Left renal pelvis (tissue), 4 donors: Measurements from ENCODE around the gene RTTN. TPM values are rescaled to one million over a fixed set of nuclear protein-coding genes. Genes with fewer than 3 reads are reported as not detected.
"Not testable (repeated sequence)": the region's sequence is repeated elsewhere in the genome, so short reads cannot be mapped to it uniquely, and the experiment has no call there.

Experiments
- DNase-seq, 4 donors: peaks; one replicate each; pipeline ENCODE4 v3.0.0-alpha.2; 2013; ENCODE audit warnings: low read depth in 4 of 4, low spot score in 3 of 4
- polyA plus RNA-seq, 4 donors: library from polyadenylated mRNA; unstranded; fragments of 120-200 nt; gene quantifications; one replicate each; pipeline ENCODE4 v1.2.1, GENCODE V29; 2013; ENCODE audit not compliant: insufficient read length in 4 of 4

Gene RTTN, protein sequence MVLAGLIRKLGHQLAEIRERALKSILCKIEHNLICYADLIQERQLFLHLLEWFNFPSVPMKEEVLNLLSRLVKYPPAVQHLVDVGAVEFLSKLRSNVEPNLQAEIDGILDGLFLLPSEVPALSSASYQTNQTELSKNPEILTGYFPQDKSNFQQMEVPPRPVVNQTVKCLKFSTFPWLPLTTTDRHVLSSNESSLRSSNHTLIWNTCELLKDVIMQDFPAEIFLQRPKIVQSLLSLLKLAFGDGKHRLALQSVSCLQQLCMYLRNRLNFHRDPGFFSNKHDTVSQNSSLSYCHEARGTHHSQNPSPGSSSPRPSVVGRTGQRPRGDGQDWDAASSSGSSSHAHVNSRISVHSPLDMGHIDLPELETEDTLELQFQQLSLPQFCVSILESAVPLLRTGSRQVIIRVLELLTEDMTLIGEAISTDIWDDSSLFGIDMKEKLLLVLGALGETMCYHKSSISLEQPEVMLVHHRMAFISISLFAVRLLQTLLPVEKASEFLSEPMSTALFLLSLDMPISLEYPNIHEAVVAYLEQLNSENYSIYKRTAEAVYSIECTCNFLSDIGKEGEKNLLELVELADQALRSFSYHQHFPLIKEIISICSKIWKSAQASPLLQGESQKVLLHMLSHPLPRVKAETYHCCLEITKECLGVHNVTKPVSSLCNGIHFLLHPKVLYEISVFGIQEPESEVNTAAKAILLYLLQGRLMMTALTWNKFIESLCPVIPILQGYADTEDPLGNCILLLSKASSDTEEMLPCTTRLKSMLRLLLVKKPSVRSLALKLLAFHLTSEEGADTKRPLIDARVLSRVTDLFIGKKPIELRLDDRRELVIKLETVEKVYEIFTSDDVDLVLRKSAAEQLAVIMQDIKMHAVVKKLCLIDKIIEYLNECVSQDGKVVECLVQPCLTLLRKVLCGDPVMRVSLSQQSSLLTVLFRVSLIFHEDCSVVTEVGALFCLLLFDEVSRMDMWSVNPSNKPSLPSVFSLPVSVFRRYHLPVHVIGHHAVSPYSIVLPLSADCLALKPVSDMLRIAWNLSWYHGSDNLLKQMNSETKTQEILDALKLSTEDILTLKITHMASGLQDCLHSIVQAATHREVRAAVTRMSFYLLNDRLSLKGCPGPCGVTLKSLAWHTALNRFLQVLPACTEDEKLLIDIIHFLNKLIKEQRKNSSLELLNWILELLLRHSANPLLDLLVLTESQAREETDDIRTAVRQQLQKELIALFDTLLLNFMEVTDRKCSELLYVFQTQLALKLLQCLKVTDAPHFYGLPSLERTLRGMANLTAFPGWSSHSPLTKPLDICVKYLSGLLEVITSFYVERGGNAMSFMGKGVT (N-terminal part only)
- polyA plus RNA-seq = 10 to 100 TPM; 15.7 to 18.7 (median 17.7) TPM

DNA sequence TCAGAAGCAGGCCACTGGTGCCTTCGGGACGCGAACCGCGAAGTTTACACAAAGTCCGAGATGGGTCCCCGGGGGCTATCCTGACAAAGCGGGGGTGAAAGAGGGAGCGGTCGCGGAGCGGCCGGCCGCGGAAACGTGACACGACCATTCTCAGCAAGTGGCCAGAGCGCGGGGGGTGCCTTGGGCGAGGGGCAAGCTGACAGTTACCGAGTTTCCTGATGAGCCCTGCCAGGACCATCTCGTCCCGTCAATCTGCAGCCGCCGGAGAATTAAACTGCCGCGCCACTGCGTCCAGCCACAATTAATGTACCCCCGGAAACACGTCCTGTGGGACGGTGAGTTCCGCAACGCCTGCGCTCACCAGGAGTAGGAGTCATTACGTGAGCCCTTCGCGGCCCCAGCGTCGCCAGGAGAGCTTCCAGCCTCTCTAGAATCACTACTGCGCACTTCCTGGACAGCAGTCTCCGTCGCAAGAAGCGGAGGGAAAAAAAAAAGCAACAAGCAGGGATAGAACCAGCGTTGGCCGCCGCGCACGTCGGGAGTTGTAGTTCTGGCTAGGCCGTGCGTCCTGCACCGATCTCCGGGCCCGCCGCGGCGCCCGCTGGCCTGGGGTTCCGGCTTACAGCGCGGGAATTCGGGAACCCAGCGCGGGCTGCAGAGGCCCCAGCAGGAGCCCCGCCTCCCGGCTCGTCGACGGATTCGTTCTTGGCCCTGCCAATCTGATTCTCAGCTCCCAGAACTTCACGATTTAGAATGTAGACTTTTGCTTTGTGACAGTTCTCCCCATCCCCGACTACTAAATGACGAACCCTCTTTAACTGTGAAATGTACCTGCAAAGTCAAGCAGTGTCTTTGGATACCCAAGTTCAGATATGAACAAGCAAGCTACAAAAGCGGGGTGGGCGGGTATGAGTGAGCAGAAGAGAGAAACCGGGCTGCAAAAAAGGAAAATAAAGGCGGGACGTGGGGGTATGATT is at the start of gene RTTN:
Gene RTTN, minus strand, starts transcription at position 267 of the 977 bp plus-strand sequence. Its CDS starts 29 bp downstream, at position 238.
- DNase-seq = peak; percentile 89 to 92 (median 90)

DNA sequence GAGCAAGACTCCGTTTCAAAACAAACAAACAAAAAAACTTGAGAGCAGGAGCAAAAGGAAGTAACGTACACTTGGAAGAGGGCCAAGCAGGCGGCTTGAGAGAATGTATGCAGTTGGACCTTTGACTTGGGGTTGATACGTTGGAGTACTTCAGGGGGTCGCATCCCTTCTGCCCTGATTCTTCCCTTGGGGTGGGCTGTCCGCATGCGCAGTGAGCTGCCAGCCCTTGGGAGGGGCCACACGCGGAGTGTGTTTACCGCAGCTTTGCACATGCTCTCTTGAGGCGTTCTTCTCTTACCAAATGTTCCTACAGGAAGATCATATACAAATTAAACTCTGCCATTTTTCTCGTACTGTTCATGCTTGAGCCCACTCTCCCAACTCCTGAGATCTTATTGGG is 45.3 kb upstream of the RTTN start:
- no peak for DNase-seq

DNA sequence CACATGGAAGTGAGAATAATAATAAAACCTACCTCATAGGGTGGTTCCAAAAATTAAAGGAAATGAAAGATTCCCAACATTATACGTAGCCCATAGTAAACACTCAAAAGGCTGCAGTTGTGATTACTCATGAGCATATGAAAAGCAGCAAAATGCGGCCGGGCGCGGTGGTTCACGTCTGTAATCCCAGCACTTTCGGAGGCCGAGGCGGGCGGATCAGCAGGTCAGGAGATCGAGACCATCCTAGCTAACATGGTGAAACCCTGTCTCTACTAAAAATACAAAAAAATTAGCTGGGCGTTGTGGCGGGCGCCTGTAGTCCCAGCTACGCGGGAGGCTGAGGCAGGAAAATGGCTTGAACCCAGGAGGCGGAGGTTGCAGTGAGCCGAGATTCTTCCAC is 44.4 kb upstream of the RTTN start:
- not testable (repeated sequence) for DNase-seq

DNA sequence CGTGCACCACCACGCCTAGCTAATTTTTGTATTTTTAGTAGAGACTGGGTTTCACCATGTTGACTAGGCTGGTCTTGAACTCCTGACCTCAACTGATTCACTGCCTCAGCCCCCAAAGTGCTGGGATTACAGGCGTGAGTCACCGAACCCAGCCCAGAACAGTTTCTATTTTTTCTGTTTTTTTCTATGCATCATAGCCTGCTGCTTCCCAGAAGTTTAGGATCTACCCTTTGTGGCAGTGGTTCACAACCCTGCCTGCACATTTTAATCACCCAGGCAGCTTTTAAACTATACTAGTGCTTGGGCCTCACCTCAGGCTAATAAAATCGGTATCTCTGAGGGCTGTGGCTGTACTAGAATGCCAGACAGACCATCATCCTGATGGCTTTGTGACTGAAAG is 43.6 kb upstream of the RTTN start:
- no peak for DNase-seq

DNA sequence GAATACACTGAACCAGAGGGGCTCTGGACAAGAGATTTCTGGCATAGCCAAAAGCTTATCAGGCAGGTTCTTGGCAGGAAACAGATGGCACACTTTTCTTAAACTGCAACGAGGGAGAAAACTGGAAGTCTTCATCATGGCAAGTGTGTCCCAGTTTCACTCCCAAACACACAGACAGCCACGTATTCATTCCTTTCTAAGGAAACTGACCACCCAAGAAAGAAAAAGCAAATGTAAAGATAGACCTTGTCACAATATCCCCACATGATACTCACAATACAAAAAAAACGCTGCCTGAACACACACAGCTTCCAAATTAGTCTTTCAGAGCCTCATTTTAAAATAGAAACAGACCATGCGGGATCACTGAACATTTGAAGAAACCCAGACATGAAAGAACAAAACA is 40.6 kb upstream of the RTTN start:
- DNase-seq = no peak

DNA sequence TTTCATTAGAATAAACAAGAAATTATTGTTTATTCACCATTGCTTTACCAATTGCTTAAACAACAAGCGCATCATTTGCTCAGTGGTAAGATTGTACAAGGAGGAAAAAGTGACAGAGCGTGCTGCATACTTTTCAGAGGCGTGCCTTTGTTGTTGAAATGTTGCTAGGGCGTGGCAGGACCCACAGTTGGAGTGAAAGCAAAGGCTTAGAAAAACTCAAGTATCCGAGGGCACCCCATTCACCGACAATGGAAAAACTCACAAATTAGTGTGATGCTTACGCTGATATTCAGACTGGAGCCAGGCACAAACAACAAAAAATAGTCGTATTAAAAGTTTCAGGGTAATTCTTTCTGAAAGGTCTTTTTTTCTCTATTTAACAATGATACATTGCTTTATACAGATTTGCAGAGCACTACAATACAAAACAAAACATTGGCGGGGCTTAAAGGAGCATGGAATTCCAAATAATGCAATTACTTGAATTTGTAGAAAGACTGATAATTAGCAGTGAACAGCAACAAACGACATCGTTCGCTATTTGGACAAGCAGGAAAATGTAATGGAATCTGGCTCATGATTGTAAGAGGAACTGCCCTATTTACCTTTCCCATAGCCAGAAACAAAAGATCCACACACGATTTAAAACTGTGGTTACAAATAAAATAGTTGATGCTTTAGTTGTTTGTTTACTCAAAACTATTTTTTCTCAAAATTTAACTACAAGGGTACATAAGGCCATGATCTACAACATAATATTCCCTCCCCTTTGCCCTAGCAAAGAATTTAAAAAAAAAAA is 37.8 kb upstream of the RTTN start:
- DNase-seq = no peak

DNA sequence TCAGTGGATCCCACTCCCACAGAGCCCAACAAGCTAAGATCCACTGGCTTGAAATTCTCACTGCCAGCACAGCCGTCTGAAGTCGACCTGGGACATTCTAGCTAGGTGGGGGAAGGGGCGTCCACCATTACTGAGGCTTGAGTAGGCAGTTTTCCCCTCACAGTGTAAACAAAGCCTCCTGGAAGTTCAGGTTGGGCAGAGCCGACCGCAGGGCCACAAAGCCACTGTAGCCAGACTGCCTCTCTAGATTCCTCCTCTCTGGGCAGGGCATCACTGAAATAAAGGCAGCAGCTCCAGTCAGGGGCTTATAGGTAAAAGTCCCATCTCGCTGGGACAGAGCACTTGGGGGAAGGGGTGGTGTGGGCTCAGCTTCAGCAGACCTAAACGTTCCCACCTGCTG is 31.4 kb upstream of the RTTN start:
- not testable (repeated sequence) for DNase-seq

DNA sequence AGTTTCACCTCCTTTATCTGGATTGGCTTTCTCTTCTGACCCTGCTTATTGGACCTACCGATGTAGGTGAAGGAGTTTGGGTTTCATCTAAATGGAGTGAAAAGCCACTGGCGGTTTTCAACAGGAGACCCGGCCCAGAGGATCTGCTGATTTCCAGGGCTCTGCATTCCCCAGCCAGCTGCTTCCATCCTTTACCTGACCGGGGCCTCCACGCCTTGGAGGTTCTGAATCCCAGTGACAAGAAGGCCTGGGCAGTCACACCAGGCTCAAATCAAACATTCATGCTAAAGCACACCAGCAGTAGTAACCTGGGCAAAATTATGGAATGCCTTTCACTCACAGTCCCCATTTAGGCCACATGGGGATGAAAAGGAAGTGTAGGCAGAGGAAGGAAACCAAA is 30.0 kb upstream of the RTTN start:
- no peak for DNase-seq

DNA sequence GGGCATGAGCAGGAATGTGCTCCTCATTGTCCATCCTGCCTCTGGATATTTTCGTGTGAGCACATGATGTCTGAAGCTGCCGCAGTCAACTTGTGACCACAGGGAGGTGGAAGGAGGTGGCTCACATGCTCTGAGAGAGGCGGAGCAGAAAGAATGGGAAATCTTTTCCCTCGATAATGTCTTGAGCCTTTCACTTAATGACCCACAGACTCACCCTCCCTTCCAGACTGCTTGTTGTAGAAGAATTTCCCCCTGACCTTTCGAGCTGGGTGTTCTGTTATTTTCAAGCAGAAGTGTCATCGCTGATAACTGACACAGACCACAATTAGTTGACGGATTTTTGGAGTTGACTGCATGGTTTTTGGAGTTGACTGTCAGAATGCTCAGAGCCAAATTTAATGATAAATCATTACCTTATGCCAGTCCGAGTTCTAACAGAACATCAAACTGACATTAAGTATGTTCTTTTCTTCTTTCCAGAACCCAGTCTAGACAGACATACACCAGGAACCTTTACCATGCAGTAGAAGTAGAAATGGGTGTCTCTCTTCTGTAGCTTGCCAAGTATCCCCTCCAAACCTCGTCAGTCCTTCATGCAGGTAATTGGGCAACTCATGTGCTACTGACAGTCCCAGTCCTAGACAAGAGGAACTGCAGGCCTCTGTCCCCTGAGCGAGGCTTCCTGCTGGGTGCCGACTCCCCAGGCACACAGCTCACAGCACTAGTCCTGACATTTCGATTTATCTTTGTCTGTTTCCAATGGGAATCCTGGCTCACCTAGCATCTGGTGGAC is 29.4 kb upstream of the RTTN start:
- DNase-seq = peak in 1 of 4 donors; percentile 3

DNA sequence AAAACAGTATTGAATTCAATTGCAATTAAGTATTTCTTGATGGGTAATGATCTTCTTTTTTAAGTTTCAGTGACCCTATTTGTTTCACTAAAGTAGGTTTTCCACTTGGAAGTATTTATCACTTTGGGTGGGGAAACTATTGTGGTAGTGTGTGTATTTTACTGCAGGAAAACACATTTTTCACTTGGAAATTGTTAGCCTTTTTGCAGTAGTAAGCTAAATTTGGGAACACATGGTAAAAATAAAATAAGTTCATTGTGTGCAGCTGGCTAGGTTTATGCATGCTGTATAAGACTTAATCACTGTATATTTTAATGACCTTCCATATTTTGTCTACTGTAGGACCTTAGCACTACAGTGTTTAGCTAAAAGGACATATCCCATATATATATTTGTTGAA is 28.5 kb upstream of the RTTN start:
- DNase-seq = no peak

DNA sequence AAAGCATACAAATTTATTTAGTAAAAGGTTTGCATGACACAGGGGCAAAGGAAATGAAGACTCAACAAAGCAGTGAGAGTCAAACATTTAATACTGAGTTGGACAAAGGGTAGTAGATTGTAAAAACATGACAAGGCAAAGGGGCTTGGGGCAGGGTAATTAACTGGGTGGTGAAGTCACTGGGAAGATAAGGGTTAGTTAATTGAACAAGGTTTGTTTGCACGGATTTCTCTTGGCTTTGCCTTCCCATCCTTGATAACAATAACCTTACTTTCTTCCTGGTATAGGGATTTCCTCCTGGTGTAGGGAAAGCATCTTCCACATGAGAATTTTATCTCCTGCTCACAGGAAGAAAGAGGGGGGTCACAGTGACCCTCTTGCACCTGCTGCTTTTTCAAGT is 26.8 kb upstream of the RTTN start:
- DNase-seq = no peak

DNA sequence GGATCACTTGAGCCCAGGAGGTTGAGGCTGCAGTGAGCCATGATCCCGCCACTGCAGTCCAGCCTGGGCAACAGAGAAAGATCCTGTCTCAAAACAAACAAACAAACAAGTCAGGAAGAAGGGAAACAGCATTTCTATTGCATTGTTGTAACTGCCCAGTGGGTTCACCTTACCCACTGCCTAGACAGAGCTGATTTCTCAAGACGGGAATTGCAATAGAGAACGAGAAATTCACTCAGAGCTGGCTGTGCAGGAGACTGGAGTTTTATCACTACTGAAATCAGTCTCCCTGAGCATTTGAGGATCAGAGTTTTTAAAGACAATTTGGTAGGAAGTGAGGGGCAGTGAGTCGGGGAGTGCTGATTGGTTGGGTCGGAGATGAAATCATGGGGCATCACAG is 24.2 kb upstream of the RTTN start:
- DNase-seq = no peak

DNA sequence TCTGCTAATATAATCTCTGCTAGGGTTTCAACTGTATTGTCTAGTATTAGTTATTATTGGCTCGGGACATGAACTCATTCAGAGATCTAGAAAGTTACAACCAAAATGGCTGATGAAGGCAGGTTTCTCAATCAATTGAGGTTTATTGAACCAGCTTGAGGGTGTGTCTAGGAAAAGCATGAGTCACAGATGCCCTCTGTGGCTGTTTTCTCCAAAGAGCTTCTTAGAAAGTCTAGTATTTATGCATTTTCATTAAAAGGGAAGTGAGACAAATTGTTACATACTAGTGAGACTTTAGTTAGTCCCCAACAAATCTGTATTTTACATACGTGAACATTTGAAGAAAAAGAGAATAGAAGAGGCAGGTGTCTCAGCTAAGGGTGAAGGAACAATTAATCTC is 23.0 kb upstream of the RTTN start:
- DNase-seq = no peak

DNA sequence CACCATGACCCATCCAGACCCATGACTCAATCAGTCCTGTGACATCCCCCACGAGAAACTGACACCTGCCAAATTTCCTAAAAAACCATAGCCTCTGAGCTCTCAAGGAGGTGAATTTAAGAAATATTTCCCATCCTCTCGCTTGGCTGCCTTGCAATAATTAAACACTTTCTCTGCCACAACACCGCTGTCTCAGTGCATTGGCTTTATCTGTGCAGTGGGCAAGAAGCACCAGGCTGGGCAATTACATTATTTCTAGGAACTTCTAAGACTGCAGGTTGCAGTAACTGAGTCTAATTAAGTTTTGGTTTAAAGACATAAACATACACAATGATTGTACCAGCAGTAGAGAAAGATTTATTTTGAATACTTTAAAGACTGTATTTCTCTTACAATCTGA is 22.0 kb upstream of the RTTN start:
- no peak for DNase-seq

DNA sequence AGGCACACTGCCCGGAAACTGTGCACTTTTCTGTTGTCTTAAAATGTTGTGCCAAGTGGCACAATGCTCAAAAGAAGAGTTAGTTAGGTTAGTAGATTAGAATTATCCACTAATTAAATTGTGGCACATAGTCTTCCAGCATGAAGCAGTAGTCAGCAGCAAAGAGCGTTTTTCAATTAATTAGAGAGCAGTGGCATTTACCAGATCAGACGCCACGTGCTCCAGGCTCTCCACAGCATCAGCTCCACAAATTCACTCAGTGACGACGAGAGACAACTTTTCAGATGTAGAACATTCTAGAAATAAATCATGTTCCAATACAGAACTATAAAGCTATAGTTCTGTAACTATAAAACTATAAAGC is 16.4 kb upstream of the RTTN start:
- DNase-seq = no peak

DNA sequence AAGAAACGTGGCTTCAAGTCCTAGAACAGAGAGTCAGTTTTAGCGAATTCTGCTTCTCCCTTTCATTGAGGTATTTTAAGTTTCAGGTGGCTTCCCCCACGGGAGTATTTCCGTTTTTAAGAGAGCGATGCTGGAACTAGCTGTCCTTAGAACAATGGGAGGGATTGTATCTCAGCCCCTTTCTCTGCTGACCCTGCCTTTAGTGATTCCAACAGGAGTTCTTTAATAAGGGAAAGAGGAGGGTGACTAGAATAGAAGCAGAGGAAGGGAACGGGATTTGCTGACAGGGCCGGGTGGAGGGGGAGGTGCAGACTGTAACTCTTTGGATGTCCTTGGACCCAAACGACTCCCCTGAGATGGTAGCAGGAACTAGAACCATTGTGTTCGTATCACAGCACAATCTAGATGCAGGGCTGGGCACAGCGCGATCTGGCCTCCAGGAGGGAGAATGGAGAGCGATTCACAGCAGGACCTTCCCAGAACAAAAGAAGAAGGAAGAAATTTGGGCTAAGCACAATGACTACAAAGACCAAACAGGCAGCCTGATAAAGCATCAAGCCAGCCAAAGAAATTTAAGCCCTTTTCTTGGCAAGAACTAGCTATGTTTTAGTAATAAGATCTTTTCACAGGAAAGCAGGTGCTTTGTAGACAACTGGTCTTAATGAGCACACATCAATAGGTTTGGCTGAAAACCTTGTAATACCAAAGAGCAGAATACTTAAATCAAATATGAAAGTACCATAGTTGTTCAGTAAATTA is 15.8 kb upstream of the RTTN start:
- no peak for DNase-seq

DNA sequence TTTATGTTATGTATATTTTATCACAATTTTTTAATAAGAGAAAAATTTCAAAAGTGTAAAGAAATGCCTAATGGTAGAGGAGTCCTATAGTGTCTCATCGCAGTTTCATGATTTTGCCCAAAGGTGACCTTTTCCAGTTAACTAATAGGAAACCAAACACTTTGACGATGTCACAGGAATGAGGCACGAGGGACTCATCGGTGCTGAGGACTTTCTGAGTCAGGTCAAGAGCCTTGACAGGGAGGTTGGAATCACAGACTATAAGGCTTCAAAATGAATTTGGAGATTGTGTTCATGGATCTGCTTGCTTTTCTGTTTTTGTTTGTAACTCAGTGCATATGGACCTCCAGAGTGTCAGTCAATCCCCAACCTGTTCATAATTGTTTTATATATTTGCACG is 15.1 kb upstream of the RTTN start:
- DNase-seq = no peak
